Activated CD4-positive, alpha-beta T cell treated with anti-CD3 and anti-CD28 coated beads, Interleukin-2, Interleukin-4, amounts not matched to agents 100 ng/mL and 50 ng/mL, durations not matched to agents 16 hours and 8 hours (primary cell): Measurements from ENCODE around the gene ADSS2.

Experiments
- DNase-seq: peaks from one replicate; pipeline ENCODE4 v3.0.0-alpha.2; 2020; ENCODE audit warnings: low spot score

ADSS2 gene

GRCh38 chr1:244445320-244446181 is 6.2 kb downstream of the ADSS2 start:
- no peak for DNase-seq

DNA sequence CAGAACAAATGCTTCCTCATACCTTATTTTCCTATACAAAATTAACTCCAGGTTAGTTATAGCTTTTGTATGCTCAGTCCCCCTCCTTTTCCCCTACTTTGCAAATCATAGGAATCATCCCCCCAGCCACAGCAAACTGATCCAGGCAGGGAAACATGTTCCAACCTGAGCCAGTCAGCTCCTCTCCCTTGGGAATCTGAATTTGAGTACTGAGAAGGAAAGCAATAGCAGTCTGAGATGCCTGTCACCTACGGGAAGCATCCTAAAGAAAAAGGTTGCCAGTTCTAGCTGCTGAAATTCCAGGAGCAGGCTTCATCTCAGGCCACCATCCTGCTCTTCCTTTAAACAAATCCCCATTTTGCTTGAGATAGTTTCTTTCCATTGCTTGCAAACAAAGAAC is 6.9 kb downstream of the ADSS2 start:
- DNase-seq, result no peak

GRCh38 chr1:244442850-244443249 is 8.9 kb downstream of the ADSS2 start:
- DNase-seq, result no peak

DNA sequence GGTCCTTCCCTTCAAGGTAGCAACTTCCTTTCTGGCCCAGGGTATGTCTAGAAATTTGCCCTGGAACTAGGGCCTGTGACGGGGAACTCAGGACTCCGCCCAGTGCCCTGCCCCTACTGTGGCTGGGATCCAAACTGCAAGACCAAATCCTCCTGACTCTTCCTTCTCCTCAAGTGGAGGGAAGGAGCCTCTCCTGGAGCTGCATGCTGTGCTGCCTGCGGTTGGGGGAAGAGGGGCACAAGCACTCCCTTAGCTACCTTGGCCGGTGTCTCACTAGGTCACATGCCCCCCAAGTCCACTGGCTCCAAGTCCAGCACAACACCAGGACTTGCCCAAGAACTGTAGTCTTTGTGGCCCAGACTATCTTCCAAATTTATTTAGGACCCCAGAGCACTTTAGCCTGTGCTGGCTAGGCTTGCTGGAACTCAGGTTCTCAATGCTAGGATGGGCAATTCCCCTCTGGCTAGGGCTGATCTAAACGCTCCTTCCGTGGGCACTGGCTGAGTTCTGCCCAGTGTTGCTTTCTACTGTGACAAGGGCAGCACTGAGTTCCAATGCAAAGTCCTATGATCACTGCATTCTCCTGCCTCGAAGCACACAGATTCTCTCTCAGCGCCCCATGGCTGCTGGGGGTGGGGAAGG is 12.2 kb downstream of the ADSS2 start:
- no peak for DNase-seq

GRCh38 chr1:244437086-244437468 is 14.6 kb downstream of the ADSS2 start:
- no peak for DNase-seq

DNA sequence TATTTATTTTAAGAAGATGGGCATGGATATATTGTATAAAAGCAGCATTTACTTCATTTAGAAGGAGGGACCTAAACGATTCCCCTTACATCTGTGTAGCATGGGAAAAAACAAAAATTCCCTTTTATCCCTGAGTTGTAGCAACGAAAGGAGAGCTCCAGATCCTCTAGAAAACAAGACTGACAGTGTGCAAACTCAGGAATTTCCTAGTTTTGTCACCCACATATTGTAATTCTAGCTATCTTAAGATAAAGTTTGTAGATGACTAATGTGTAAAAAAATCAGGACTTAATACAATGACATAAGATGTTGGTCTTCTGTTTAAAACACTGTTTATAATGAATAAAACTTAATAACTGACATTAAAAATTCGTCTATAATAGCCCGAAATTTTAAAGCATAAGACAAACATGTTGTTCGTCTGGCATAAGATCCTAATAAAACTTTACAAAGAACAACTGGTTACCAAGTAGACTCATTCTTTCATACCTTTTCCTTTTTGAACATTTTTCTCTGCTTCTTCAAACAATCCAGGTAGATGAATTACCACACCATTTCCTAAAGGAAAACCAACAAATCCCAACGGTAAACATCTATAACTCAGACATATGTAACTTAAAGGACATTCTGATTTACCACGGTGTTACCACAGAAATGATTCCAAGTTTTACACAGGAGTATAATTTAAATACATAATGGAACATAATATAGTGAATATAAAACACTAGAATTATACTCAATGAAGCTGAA is 15.2 kb downstream of the ADSS2 start:
- no peak for DNase-seq

DNA sequence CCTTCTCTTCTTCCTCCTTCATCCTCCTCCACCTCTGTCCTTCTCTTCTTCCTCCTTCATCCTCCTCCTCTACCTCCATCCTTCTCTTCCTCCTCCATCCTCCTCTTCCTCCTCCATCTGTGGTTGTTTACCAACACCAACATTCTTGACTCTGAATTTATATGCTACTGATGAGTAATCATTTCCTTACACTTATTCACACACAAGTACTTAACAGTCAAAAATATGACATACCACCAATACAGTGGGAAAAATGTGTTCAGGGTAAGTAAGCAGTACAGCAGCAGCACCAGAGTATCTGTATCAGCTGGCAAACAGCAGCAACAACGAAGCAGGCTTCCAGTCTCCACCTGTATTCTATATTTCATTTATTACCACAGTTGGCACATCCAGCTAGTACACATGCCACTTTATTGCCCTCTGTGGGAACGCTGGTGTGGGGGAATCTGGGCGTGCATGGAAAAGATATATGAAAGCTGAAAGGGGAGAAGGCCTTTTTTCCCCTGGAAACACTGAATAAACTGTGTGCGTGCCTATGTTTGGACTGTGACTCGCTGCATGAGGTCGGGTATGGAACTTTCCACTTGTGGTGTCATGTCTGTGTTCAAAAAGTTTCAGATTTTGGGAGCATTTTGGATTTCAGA is 16.0 kb downstream of the ADSS2 start:
- DNase-seq, result peak; percentile 30

- DNase-seq, result no peak
Measured at GRCh38 chr1:244431166-244431565, 20.5 kb downstream of the ADSS2 start.

DNA sequence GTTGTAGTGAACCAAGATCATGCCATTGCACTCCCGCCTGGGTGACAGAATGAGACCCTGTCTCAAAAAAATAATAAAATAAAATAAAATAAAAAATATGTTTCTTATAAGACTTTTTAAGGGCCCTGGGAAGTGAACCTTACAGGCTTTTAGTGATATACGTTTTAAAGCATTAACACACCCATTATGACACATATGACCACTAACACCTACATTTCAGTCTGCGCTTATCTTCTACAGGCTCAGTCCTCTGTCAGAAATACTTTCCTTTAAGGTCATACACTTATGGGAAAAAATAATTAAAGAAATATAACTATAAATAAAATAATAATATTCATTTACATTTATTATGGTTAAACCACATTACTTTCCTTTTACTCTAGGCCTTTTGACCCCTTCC is 21.9 kb downstream of the ADSS2 start:
- no peak for DNase-seq

DNA sequence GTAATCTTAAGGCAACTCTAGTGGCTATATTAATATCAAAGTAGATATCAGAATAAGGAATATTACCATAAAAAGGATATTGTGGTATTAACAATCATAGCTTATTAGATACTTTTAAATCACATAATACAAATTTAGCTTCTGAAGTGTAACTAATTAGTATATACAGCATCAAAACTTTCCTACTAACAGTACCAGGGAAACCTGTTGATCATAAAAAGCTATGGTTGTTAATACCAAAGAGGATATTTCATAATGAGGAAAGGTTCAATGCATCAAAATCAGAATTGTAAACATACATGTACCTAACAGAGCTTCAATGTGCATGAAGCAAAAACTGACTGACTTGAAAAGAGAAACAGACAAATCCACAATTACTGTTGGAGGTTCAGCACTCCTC is 24.1 kb downstream of the ADSS2 start:
- DNase-seq, result no peak

- DNase-seq, result no peak
Measured at GRCh38 chr1:244424649-244425334, 26.9 kb downstream of the ADSS2 start.

DNA sequence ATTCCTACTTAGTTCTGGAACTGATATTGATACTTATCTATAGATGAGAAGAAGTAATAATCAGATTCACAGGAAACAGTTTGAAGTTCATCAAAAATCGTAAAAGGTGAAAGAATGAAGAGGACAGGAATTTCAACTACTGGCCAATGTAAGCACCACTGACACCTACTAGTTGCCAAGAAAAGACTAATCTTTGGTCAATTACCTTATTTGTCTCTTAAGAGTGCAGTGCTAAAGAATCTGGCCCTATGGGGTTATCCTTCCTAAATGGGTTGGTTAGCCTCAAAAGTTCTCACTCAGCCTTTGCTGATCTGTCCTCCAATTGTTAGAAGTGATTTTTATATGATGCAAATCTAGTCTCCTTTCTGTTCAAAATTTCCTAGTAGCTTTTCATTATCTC is 29.5 kb downstream of the ADSS2 start:
- DNase-seq, result no peak

DNA sequence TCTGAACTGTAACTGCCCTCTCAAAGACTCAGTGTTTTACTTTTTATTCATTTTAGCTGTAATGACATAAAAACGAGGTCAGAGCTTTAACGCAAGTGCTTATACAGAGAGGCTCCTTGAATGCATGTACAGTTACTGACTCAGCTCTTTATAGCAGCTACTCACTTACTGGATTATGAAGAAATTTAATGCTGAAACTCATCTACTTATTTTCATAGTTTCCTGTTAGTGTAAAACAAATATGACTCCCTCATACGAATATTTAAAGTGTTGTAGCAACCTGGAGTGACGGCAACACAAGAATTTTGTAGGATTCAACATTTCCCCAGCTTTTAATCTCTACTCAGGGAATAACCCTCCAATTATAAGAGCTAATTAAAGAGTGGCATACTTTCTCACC is 32.7 kb downstream of the ADSS2 start:
- DNase-seq, result no peak

- DNase-seq, result no peak
Measured at GRCh38 chr1:244414543-244414942, 37.2 kb downstream of the ADSS2 start.

DNA sequence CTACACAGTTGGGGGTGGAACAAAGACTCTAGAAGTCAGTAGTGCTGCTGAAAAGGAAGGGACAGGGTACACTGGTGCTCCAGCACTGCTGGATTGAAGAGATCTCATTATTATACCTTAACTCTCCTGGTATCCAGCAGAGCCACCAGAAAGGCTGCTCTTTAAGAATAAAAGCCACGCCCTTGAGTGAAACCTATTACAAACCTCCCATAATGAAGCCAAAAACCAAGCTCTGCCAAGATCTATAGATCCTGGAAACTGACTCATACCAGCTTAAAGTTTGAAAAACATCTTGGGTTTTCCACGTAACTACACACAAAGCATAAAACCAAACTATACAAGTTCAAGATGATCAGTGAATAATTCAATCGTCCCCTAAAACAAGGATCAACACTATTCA is 38.0 kb downstream of the ADSS2 start:
- no peak for DNase-seq

DNA sequence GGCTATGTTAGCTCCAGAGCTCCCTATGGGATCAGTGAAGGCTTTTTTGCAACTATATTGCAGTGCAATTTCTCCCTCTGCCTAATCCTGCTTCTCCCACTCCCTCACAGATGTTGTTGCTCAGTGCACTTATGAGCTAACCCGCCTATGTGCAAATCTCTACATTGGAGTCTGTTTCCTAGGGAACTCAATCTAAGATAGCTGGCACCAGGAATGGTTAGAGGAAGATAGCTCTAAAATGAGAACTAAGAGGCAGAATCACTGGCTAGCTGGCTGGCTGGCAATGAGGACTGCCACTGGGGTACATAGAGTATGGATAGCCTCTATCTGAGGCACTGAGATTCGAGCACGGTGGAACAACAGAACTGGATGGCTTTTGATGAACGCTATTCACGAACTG is 39.5 kb downstream of the ADSS2 start:
- no peak for DNase-seq

- peak; percentile 54 for DNase-seq
Measured at GRCh38 chr1:244409701-244410100, 42.0 kb downstream of the ADSS2 start.

- DNase-seq, result no peak
Measured at GRCh38 chr1:244406337-244406736, 45.4 kb downstream of the ADSS2 start.

DNA sequence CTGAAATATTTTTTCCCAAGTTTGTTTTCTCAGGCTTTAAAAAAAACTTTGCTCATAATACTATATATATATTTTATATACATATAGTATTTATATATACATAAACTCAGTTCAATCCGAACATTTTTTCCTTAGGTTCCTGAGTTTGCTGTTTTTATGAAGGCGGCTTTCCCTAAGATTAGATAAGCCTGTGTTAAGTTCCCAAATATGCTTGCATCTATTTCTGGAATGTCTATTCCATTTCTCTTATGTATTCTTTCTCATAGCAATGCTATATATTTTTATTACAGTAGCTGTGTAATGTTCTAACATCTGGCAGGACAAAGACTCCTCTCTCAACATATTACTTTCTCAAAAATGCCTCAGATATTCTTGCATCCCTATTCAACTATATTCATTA is 45.9 kb downstream of the ADSS2 start:
- no peak for DNase-seq

DNA sequence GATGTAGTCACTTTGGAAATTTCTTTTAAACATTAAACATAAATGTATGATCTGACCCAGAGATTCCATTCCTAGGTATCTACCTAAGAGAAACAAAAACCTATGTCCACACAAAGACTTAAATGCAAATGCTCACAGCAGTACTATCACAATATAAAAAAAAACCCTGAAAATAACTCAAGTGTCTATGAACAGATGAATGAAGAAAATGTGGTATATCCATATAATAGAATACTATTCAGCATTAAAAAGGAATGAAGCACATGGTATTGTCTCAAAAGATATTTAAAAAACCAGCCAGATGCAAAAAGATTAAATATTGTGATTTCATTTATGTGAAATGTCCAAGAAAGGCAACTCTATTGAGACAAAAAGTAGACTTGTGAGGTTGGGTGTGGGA is 48.3 kb downstream of the ADSS2 start:
- no peak for DNase-seq

- DNase-seq, result no peak
Measured at GRCh38 chr1:244400974-244401373, 50.7 kb downstream of the ADSS2 start.

DNA sequence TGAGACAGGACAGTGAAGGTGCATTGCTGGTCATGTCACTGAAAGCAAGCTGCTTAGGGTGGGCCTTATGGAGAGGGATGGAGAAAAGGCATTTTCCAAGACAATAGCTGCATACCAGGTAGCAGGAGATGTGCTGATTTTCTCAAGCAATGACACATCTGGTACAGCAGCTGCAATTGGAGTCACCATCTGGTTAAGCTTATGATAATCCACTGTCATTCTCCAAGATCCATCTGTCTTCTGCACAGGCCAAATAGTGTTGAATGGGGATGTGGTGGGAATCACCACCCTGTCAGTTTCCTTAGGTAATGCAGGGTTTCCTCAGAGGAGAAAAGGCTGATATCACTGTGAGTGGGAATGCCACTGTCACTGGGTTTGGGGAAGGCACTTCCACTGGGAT is 54.6 kb downstream of the ADSS2 start:
- no peak for DNase-seq
